Measurements from ENCODE around the gene TMEM170B. TPM values are rescaled to one million over a fixed set of nuclear protein-coding genes. Genes with fewer than 3 reads are reported as not detected.

TMEM170B gene
- polyA plus RNA-seq, 3 donors = 11.7 to 33.4 (median 19.7) TPM

GRCh38 chr6:11601776-11602605, 64.4 kb downstream of the TMEM170B start:
- Histone ChIP-seq H3K9me3 (replicated peaks in 1 of 2; ENCODE audit: control insufficient read depth in 1 of 2, insufficient read depth in 1 of 2, low read length in 2 of 2) (no peaks in the 10 kb centered on the region), H3K79me2 (ENCODE audit: insufficient read depth, low read length) (no peaks in the 10 kb centered on the region), H3K4me2 (replicated peaks; ENCODE audit: extremely low read depth, low read length, poor library complexity, severe bottlenecking) (no peak overlapping the region), H3K36me3 (replicated peaks in 1 of 2; ENCODE audit: control insufficient read depth in 1 of 2, insufficient read depth in 2 of 2, low read length in 2 of 2) (no peaks in the 10 kb centered on the region), H3K9ac (ENCODE audit: insufficient read depth, low read length, poor library complexity, severe bottlenecking) (no peak overlapping the region), H3K27me3 (ENCODE audit: control insufficient read depth in 2 of 2, insufficient read depth in 2 of 2, low read length in 2 of 2) (no peaks in the 10 kb centered on the region), H3K4me1 (ENCODE audit: control insufficient read depth in 1 of 2, insufficient read depth in 2 of 2, low read length in 2 of 2) (peaks cover 23 to 26% of the 10 kb centered on the region in 2 donors), H4K20me1 (ENCODE audit: insufficient read depth, low read length) (no peaks in the 10 kb centered on the region), H2AFZ (ENCODE audit: insufficient read depth, low read depth, low read length, poor library complexity, severe bottlenecking) (no peak overlapping the region), H3K4me3 (replicated peaks in 1 of 3; ENCODE audit: low read depth in 2 of 3, low read length in 3 of 3) (no peak overlapping the region), H3K27ac (ENCODE audit: low read depth in 1 of 2, low read length in 2 of 2) (no peak overlapping the region)
- Mint-ChIP-seq H3K9me3 (peaks cover 0 to 2% (median 1%) of the 10 kb centered on the region in 7 donors), H3K4me3 (no peak overlapping the region), H3K27ac (no peak overlapping the region), H3K27me3 (ENCODE audit: low read depth in 3 of 3) (peaks cover 0 to 1% (median 0%) of the 10 kb centered on the region in 3 donors), H3K36me3 (no peaks in the 10 kb centered on the region), H3K4me1 (peaks cover 34% of the 10 kb centered on the region)
- intact Hi-C loops (cut with micrococcal nuclease) = no loop called here
- no peak for DNase-seq
- 92% methylated on average over 4 of the region's 7 CpGs for WGBS (ENCODE audit: insufficient coverage)
- no peak for TF ChIP-seq CTCF (IDR thresholded peaks at IDR 0.05)

- no peak overlapping the region for H3K4me2 ChIP-seq (replicated peaks; ENCODE audit: extremely low read depth, low read length, poor library complexity, severe bottlenecking)
- 50% methylated on average over 2 of the region's 3 CpGs for WGBS (ENCODE audit: insufficient coverage)
- peak overlapping the region; percentile 19 to 86 (median 74) for H3K27ac Mint-ChIP-seq
Measured at GRCh38 chr6:11604215-11604614, 66.7 kb downstream of the TMEM170B start.

More at GRCh38 chr6:11604215-11604614, 66.7 kb downstream of the TMEM170B start:
- Histone ChIP-seq H2AFZ (ENCODE audit: insufficient read depth, low read depth, low read length, poor library complexity, severe bottlenecking) (no peak overlapping the region), H4K20me1 (ENCODE audit: insufficient read depth, low read length) (no peaks in the 10 kb centered on the region), H3K4me1 (ENCODE audit: control insufficient read depth in 1 of 2, insufficient read depth in 2 of 2, low read length in 2 of 2) (peaks cover 15 to 18% of the 10 kb centered on the region in 2 donors), H3K9ac (ENCODE audit: insufficient read depth, low read length, poor library complexity, severe bottlenecking) (no peak overlapping the region), H3K27me3 (ENCODE audit: control insufficient read depth in 2 of 2, insufficient read depth in 2 of 2, low read length in 2 of 2) (no peaks in the 10 kb centered on the region), H3K27ac (ENCODE audit: low read depth in 1 of 2, low read length in 2 of 2) (peak overlapping the region in 1 of 2 donors; percentile 47), H3K79me2 (ENCODE audit: insufficient read depth, low read length) (no peaks in the 10 kb centered on the region), H3K4me3 (replicated peaks in 1 of 3; ENCODE audit: low read depth in 2 of 3, low read length in 3 of 3) (no peak overlapping the region), H3K9me3 (replicated peaks in 1 of 2; ENCODE audit: control insufficient read depth in 1 of 2, insufficient read depth in 1 of 2, low read length in 2 of 2) (no peaks in the 10 kb centered on the region), H3K36me3 (replicated peaks in 1 of 2; ENCODE audit: control insufficient read depth in 1 of 2, insufficient read depth in 2 of 2, low read length in 2 of 2) (no peaks in the 10 kb centered on the region)
- peaks cover 0 to 4% (median 0%) of the 10 kb centered on the region in 3 donors for H3K27me3 Mint-ChIP-seq (ENCODE audit: low read depth in 3 of 3)
- peaks cover 23% of the 10 kb centered on the region for H3K4me1 Mint-ChIP-seq
- peak; percentile 20 to 38 (median 34) for DNase-seq
- intact Hi-C loops (cut with micrococcal nuclease) = no loop called here
- H3K36me3 Mint-ChIP-seq = no peaks in the 10 kb centered on the region
- TF ChIP-seq CTCF (IDR thresholded peaks at IDR 0.05) = no peak
- H3K4me3 Mint-ChIP-seq = peak overlapping the region in 1 of 2 donors; percentile 68
- peaks cover 0 to 2% (median 1%) of the 10 kb centered on the region in 7 donors for H3K9me3 Mint-ChIP-seq
